DOHH2 (cell line): ENCODE results near the gene SCYGR3.

Experiments used
- H3F3A ChIP-seq: fragments of 200-600 bp; sonication (generic), shearing (Covaris generic); 2 replicates; pipeline ENCODE4 v1.6.0; 2016; ENCODE audit warnings: antibody characterized with exemption, mild to moderate bottlenecking; ENCODE audit not compliant: control insufficient read depth, insufficient read depth
- H3K27ac ChIP-seq: fragments of 200-600 bp; sonication (generic); 2 replicates; pipeline ENCODE4 v1.5.1; 2014; ENCODE audit warnings: low read depth, mild to moderate bottlenecking, low read length, moderate library complexity
- H3K27me3 ChIP-seq: fragments of 200-600 bp; sonication (generic); 2 replicates; pipeline ENCODE4 v1.6.1; 2014; ENCODE audit warnings: mild to moderate bottlenecking, low read length, mixed read lengths; ENCODE audit not compliant: control insufficient read depth
- H3K36me3 ChIP-seq: fragments of 200-600 bp; sonication (generic); 2 replicates; pipeline ENCODE4 v1.6.1; 2014; ENCODE audit warnings: mild to moderate bottlenecking, low read length, moderate library complexity, mixed read lengths; ENCODE audit not compliant: control insufficient read depth
- H3K4me1 ChIP-seq: fragments of 200-600 bp; sonication (generic); 2 replicates; pipeline ENCODE4 v1.6.1; 2014; ENCODE audit warnings: mild to moderate bottlenecking, low read length, mixed read lengths; ENCODE audit not compliant: control insufficient read depth
- H3K4me2 ChIP-seq: fragments of 200-600 bp; sonication (generic); 2 replicates; pipeline ENCODE4 v1.6.0; 2014; ENCODE audit warnings: mild to moderate bottlenecking, low read length, moderate library complexity
- H3K4me3 ChIP-seq: fragments of 200-600 bp; sonication (generic); 2 replicates; pipeline ENCODE4 v1.5.1; 2014; ENCODE audit warnings: mild to moderate bottlenecking, low read length, mixed read lengths
- H3K79me2 ChIP-seq: fragments of 200-600 bp; sonication (generic); 2 replicates; pipeline ENCODE4 v1.6.1; 2014; ENCODE audit warnings: mild to moderate bottlenecking, low read length, mixed read lengths; ENCODE audit not compliant: control insufficient read depth
- H3K9me2 ChIP-seq: fragments of 200-600 bp; sonication (generic); replicated peaks from 2 replicates; pipeline ENCODE4 v1.6.1; 2014; ENCODE audit warnings: mild to moderate bottlenecking, low read length, mixed read lengths; ENCODE audit not compliant: control insufficient read depth
- H3K9me3 ChIP-seq: fragments of 200-600 bp; sonication (generic); 2 replicates; pipeline ENCODE4 v1.6.1; 2014; ENCODE audit warnings: antibody characterized with exemption, low read length, mixed read lengths; ENCODE audit not compliant: control insufficient read depth, insufficient read depth
- H4K20me1 ChIP-seq: fragments of 200-600 bp; sonication (generic); 2 replicates; pipeline ENCODE4 v1.6.0; 2014; ENCODE audit warnings: low read depth, mild to moderate bottlenecking, antibody characterized with exemption, low read length, moderate library complexity; ENCODE audit not compliant: control insufficient read depth, insufficient read depth
- EZH2phosphoT487 ChIP-seq: fragments of 200-600 bp; sonication (generic); IDR thresholded peaks from 2 replicates; pipeline ENCODE4 v1.6.1; 2017; ENCODE audit warnings: borderline replicate concordance, mild to moderate bottlenecking, antibody characterized with exemption, low read length, moderate library complexity, mixed read lengths
- TF ChIP-seq, protein P1 (sequence below): fragments of 200-600 bp; sonication (generic); IDR thresholded peaks from one replicate; pipeline ENCODE4 v1.5.1; 2014; ENCODE audit warnings: antibody characterized with exemption, mild to moderate bottlenecking, low read depth, low read length; ENCODE audit not compliant: poor library complexity, severe bottlenecking

The SCYGR3 gene

DNA sequence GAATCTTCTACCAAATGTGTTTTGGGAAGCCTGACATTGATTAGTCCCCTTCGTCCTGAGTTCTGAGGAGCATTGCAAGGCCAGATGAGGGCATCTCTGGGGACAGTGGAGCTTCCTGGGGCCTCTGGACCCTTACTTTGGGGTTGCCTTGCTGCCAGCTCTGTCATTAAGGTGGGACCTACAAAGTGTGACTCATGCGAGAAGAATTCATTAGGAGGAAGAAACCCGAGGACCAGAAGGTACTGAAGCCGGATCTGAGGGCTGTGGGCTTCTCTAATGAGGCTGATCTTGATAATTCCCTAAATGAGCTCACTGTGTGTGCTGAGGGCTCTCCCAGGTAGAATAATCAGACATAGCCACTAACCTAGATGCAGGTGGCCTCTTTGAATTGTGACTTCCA is 16.6 kb downstream of the SCYGR3 start:
- Histone ChIP-seq H3K4me3 (no peak overlapping the region), H3K4me2 (no peak overlapping the region), H3K4me1 (no peaks in the 10 kb centered on the region), H3K9me2 (no peaks in the 10 kb centered on the region), H3K79me2 (no peaks in the 10 kb centered on the region), H4K20me1 (no peaks in the 10 kb centered on the region), H3F3A (no peaks in the 10 kb centered on the region), H3K27ac (no peak overlapping the region), H3K9me3 (no peaks in the 10 kb centered on the region), H3K36me3 (no peaks in the 10 kb centered on the region), H3K27me3 (no peaks in the 10 kb centered on the region)
- TF ChIP-seq, protein P1, sequence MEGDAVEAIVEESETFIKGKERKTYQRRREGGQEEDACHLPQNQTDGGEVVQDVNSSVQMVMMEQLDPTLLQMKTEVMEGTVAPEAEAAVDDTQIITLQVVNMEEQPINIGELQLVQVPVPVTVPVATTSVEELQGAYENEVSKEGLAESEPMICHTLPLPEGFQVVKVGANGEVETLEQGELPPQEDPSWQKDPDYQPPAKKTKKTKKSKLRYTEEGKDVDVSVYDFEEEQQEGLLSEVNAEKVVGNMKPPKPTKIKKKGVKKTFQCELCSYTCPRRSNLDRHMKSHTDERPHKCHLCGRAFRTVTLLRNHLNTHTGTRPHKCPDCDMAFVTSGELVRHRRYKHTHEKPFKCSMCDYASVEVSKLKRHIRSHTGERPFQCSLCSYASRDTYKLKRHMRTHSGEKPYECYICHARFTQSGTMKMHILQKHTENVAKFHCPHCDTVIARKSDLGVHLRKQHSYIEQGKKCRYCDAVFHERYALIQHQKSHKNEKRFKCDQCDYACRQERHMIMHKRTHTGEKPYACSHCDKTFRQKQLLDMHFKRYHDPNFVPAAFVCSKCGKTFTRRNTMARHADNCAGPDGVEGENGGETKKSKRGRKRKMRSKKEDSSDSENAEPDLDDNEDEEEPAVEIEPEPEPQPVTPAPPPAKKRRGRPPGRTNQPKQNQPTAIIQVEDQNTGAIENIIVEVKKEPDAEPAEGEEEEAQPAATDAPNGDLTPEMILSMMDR: no peak
- TF ChIP-seq EZH2phosphoT487: no peak

DNA sequence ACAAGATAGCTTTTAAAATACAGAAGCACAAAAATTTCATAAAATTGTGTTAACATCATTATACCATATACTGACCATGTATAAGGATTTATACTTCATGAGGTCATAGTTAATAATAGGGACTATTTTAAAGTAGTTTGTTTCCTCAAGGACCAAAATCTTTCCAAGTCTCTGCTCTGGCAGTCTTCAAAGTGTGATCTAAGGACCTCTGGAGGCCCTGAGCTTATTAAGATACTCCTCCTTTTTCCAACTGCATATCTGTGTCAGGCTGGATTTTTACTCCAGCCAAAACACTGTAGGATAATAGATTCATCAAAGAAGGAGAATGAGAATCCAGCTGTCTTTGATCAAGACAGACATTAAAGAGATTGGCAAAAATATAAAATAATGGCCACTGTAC is 17.6 kb downstream of the SCYGR3 start:
- Histone ChIP-seq H4K20me1 (no peaks in the 10 kb centered on the region), H3K79me2 (no peaks in the 10 kb centered on the region), H3K27ac (no peak overlapping the region), H3F3A (no peaks in the 10 kb centered on the region), H3K4me2 (no peak overlapping the region), H3K9me2 (no peaks in the 10 kb centered on the region), H3K4me3 (no peak overlapping the region), H3K9me3 (no peaks in the 10 kb centered on the region), H3K36me3 (no peaks in the 10 kb centered on the region), H3K27me3 (no peaks in the 10 kb centered on the region), H3K4me1 (no peaks in the 10 kb centered on the region)
- TF ChIP-seq EZH2phosphoT487: no peak
- TF ChIP-seq, protein P1: no peak

GRCh38 chr2:227595797-227596196 is 18.8 kb downstream of the SCYGR3 start:
- Histone ChIP-seq H3K27me3 (no peaks in the 10 kb centered on the region), H3K4me1 (no peaks in the 10 kb centered on the region), H3K9me2 (no peaks in the 10 kb centered on the region), H3K79me2 (no peaks in the 10 kb centered on the region), H3K9me3 (no peaks in the 10 kb centered on the region), H3K4me3 (no peak overlapping the region), H3K27ac (no peak overlapping the region), H4K20me1 (no peaks in the 10 kb centered on the region), H3K36me3 (no peaks in the 10 kb centered on the region), H3K4me2 (no peak overlapping the region), H3F3A (no peaks in the 10 kb centered on the region)
- TF ChIP-seq, protein P1: no peak
- no peak for TF ChIP-seq EZH2phosphoT487
